ENCODE results near the gene SARDH.

- TF ChIP-seq LEF1 (IDR thresholded peaks at IDR 0.05; ENCODE audit: borderline replicate concordance) (no peak), ARNT (IDR thresholded peaks at IDR 0.05) (no peak), FOXK2 (IDR thresholded peaks at IDR 0.05) (no peak), SP1 (IDR thresholded peaks at IDR 0.05) (no peak), SUZ12 (IDR thresholded peaks at IDR 0.05) (no peak), FOXA1 (IDR thresholded peaks at IDR 0.05) (no peak), BHLHE40 (IDR thresholded peaks at IDR 0.05; ENCODE audit: borderline replicate concordance) (no peak), PKNOX1 (IDR thresholded peaks at IDR 0.05) (no peak)
These were observed 3.4 kb downstream of the SARDH start for GRCh38 chr9:133734590-133735414.

All from HEK293T (cell line).